ENCODE results near the gene FOXK2.

The FOXK2 gene

GRCh38 chr17:82517230-82517865, 2.2 kb upstream of the FOXK2 start:
- H3K27ac ChIP-seq: peak overlapping the region; percentile 53
- ChIA-PET CTCF (no interaction called here), POLR2A (ENCODE audit: low non-redundant PET) (no interaction called here)
- no peak for DNase-seq (ENCODE audit: low spot score)
- TF ChIP-seq CTCF (conservative IDR thresholded peaks at IDR 0.05; ENCODE audit: low read depth): no peak

- ChIA-PET POLR2A (ENCODE audit: low non-redundant PET) (no interaction called here), CTCF (interaction anchor here (0.5 to 1.0 kb wide), 2 partner anchors 39 to 170 kb away, joined by 4 to 5 read pairs; no protein-coding TSS in a partner anchor)
- no peak for TF ChIP-seq CTCF (conservative IDR thresholded peaks at IDR 0.05; ENCODE audit: low read depth)
- no peak for DNase-seq (ENCODE audit: low spot score)
- peak overlapping the region; percentile 94 for H3K27ac ChIP-seq
Measured at GRCh38 chr17:82519971-82520903, 705 bp downstream of the FOXK2 start.

- no peak for TF ChIP-seq CTCF (conservative IDR thresholded peaks at IDR 0.05; ENCODE audit: low read depth)
- ChIA-PET CTCF (no interaction called here), POLR2A (ENCODE audit: low non-redundant PET) (no interaction called here)
- H3K27ac ChIP-seq: peak overlapping the region; percentile 58
- DNase-seq (ENCODE audit: low spot score): no peak
Measured at GRCh38 chr17:82524540-82524939, 5.0 kb downstream of the FOXK2 start.

GRCh38 chr17:82525712-82526111, 6.2 kb downstream of the FOXK2 start:
- DNase-seq (ENCODE audit: low spot score): no peak
- H3K27ac ChIP-seq: no peak overlapping the region
- no peak for TF ChIP-seq CTCF (conservative IDR thresholded peaks at IDR 0.05; ENCODE audit: low read depth)
- POLR2A ChIA-PET (ENCODE audit: low non-redundant PET): interaction anchor here (0.7 kb wide), 1 partner anchor 96 kb away, joined by 3 read pairs; no protein-coding TSS in a partner anchor
- CTCF ChIA-PET: no interaction called here

GRCh38 chr17:82527898-82528297, 8.4 kb downstream of the FOXK2 start:
- DNase-seq (ENCODE audit: low spot score): no peak
- no peak for TF ChIP-seq CTCF (conservative IDR thresholded peaks at IDR 0.05; ENCODE audit: low read depth)
- POLR2A ChIA-PET (ENCODE audit: low non-redundant PET): no interaction called here
- CTCF ChIA-PET: interaction anchor here (0.6 to 0.7 kb wide), 2 partner anchors 28 to 321 kb away, joined by 3 read pairs; no protein-coding TSS in a partner anchor
- H3K27ac ChIP-seq: peak overlapping the region; percentile 92

- DNase-seq (ENCODE audit: low spot score): peak; percentile 78
- CTCF ChIA-PET: interaction anchor here (0.5 to 0.6 kb wide), 3 partner anchors 13 to 106 kb away, joined by 4 to 5 read pairs (median 4); no protein-coding TSS in a partner anchor
- H3K27ac ChIP-seq: peak overlapping the region; percentile 92
- TF ChIP-seq CTCF (conservative IDR thresholded peaks at IDR 0.05; ENCODE audit: low read depth): peak; percentile 94
- POLR2A ChIA-PET (ENCODE audit: low non-redundant PET): interaction anchor here (0.6 to 0.7 kb wide), 2 partner anchors 13 to 28 kb away, joined by 3 to 7 read pairs; no protein-coding TSS in a partner anchor
Measured at GRCh38 chr17:82528484-82529265, 9.1 kb downstream of the FOXK2 start.

Measured in RWPE1 (cell line).